Measurements from ENCODE around the gene CHKA.

Gene CHKA

DNA sequence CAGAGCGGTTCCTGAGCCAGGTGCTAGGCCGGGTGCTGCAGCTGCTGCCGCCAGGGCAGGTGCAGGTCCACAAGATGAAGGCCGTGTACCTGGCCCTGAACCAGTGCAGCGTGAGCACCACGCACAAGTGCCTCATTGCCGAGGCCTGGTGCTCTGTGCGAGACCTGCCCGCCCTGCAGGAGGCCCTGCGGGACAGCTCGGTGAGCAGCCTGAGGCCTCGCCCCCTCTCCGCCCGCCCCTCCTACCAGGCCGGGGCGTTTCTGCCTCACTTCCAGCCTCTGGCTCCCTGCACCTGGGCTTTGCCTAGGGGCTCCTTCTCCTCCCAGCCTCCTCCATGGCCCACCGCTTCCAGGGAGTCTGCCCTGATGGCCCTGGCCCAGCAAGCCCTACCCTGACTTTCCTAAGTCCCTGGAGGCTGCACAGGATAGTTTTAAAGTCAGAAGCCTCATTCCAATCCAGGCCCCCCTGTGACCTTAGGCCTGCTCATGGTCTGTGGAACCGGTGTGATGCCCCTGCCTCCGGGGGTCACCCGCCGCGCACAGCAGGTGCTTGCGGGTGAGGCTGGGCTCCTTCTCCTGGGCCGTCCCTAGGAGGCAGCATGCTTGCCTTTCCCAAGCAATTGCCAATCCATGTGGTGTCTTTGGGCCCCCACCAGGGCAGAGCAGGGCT lies 76.9 kb downstream of the CHKA start:
- peak; percentile 62 for DNase-seq (ENCODE audit: low spot score)

DNA sequence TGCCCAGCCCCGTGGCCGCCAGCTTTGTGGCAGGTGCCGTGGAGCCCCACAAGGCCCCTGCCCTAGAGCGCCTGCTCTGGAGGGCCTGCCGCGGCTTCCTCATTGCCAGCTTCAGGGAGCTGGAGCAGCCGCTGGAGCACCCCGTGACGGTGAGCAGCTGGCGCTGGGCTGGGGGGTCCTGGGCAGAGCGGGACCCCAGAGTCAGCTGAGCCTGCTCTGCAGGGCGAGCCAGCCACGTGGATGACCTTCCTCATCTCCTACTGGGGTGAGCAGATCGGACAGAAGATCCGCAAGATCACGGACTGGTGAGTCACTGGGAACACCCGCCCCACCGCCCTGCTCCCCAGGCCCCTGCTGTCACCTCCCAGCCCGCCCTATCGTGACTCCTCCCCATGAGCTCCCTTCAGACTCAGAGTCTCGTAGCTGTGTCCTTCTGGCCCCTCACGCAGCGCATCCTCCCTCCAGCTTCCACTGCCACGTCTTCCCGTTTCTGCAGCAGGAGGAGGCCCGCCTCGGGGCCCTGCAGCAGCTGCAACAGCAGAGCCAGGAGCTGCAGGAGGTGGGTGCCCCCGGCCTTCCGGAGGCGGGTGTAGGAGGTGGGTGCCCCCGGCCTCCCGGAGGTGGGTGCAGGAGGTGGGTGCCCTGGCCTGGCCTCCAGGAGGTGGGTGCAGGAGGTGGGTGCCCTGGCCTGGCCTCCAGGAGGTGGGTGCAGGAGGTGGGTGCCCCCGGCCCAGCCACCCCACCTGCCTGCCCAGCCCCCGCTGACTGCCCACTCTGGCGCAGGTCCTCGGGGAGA lies 77.6 kb downstream of the CHKA start:
- DNase-seq (ENCODE audit: low spot score), result no peak

DNA sequence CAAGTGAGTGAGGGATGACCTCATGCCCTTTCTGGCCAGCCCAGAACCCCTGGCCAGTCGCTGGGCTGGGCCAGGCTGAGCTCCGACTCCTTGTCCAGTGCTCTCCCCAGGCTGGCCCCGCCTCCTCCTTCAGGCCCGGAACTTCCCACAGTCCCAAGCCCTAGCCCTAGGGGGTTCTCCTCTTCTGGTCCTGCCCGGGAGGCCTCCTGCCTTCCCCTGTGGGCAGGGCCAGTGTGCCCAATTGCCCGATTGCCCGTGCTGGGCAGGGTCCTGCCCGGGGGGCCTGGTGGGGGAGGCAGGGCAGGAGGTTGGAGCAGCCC lies 78.2 kb downstream of the CHKA start:
- DNase-seq (ENCODE audit: low spot score), result no peak

DNA sequence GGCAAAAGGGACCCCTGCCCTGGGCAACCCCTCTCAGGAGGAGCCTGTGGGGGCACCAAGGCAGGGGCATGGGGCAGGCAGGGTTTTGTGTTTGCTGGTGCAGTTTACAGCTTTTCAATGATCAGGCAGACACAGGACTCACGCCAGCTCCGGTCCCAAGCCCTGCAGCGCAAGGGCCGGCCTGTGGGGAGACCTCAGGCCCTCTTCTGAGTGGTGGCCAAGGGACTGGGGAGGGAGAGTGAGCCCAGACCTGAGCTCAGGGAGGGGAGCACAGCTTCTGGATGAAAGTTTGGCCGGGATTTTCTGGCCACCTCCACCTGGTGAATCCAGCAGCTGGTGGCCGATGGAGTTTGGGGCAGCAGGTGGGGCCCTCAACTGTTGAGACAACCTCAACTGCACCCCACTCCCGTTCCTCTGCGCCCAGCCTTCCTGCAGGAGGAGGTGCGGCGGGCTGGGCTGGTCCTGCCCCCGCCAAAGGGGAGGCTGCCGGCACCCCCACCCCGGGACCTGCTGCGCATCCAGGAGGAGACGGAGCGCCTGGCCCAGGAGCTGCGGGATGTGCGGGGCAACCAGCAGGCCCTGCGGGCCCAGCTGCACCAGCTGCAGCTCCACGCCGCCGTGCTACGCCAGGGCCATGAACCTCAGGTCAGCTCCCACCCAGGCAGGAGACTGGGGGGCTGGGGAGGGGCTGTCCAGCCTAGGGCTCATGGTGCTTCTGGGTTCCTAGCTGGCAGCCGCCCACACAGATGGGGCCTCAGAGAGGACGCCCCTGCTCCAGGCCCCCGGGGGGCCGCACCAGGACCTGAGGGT lies 78.8 kb downstream of the CHKA start:
- no peak for DNase-seq (ENCODE audit: low spot score)

DNA sequence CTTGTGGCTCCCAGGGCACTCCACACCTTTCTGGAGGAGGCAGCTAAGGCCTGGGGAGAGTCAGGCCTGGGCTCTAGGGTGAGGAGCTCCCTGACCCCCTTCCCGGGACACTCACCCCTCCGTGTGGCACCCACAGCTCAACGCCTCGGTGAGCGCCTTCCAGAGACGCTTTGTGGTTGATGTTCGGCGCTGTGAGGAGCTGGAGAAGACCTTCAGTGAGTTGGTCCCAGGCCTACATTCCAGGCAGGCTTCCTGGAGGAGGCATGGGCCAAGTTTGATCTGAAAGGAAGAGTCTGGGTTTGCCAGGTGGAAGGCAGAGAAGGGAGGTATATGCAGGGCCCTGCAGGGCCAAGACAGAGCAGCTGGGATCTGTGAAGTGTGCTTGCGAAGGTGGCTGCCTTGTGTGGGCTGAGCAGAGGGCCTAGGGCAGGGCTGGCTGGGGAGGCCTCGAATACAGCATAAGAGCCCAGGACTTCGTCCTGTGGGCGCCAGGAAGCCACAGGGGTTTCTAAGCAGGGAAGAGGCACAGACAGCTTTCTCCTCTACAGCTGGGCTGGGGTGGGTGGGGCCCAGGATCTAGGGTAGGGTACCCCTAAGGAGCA lies 79.5 kb downstream of the CHKA start:
- DNase-seq (ENCODE audit: low spot score), result no peak

DNA sequence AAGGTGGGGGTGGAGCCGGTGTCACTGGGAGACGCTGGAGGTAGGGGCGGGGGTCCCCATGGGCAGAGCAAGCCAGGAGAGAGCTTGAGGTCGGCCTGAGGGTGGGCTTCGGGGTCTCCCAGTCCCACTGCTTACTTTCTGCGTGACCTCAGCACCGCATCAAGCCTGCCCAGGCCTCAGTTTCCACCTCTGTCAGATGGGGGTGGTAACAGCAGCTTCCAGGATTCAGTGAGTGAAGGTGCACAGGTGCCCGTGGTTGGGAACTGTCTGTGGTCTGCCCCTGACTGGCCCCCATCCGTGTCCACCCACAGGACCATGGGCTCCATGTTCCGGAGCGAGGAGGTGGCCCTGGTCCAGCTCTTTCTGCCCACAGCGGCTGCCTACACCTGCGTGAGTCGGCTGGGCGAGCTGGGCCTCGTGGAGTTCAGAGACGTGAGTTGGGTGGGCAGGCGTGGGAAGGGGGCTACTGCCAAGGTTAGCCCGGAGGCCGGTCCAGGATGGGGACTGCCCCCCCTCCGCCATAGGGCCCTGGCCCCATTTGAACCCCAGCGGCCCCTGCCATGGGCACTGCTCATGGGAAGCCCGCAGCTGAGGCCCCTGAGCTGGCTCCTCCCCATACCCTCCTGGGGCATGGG lies 80.1 kb downstream of the CHKA start:
- no peak for DNase-seq (ENCODE audit: low spot score)

DNA sequence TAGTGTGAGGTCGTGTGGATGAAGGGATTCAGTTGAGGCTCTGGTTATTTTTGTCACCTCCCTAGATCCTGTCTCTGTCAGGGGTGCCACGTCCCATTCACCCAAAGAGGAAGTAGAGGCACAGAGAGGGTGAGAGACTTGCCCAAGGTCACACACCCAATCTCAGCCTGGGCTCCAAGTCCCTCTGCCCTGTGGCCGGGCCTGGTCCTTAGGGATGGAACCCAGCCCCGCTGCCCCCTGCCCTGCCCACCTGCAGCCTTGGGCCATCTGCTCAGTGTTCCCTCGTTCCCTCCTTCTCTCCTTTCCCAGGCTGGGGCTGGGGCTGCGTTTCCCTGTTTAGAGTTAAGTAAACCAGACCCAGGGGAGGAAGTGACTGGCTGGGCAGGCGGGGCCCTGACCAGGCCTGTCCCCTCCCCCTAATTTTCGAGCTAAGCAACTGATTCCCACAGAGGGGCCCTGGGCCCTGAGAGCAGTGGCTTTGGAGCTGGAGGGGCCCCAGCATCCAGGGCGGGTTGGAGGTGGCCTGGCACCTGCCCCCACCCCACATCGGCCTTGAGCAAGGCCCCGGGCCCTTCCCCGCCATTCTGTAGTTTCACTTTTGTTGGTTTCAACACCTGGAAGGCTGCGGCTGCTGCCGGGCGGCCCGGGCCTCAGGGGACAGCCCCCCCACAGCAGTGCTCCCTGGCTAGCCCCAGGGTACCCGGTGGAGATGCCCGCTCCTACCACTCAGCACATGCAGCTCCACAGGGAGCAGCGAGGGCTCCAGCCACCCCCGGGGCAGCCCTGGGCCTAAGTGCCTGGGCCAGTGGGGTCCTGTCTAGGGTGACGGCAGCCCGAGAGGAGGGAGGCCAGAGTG lies 80.9 kb downstream of the CHKA start:
- peak; percentile 77 for DNase-seq (ENCODE audit: low spot score)

DNA sequence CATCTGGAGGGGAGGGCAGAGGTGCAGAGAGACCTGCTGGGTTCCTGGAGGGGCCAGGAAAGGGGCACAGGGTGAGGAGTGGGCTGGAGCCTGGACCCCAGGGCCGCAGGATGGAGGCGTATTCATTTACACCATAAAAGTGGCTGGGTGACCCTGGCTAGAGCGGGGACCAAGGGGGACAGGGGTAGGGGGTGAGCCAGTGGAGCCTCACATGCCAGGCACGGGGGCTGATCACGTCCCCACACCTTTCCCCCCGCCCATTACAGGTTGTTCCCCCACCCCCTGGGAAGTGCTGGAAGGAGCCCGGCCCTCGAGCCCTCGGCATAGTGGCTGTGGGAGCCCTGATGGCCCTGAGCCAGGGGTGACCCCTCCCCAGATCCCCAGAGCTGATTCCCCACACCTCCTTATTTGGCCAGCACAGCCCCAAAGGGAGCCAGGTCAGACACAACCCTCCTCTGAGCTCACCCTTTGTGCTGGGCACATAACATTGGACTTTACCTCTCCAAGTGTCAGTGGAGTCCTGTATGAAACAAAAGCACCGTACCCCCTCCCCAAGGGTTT lies 81.6 kb downstream of the CHKA start:
- no peak for DNase-seq (ENCODE audit: low spot score)

DNA sequence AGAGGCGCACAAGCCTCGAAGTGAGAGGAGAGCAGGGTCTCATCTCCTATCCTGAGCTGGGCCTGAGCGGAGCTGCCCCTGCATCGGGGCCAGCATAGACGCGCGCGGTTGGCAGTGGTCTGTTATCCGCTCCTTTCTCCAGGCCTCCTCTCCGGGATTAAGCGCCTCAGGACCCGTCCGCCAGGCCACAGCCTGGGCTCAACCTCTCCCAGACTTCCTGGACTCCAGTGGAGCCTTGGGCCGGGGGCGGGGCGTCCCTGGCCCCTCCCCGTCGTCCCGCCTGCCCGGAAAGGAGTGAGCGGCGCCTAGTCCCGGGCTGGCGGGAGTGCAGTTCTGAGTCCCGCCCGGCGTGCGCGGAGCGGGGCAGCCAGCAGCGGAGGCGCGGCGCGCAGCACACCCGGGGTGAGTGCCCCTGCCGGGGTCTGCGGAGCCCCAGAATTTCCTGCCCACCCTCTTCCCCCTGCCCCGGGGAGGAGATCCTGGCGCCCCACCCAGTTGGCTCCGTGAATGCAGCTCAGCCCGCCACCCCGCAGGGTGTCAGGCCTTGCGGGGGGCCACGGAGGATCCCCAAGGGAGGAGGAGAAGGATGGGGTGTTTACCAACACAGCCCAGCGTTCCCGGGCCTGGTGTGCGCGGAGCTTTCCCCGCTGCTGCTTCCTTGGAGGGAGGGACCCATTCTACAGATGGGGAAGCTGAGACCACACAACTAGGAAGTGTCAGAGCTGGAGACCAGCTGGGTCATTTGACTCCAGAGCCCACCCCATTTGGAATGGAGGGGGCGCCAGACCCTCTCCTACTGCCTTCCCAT lies 82.3 kb downstream of the CHKA start, which contains the start of gene TCIRG1:
Gene TCIRG1, plus strand, starts transcription at position 308 of the 808 bp plus-strand sequence. CDS start 2,247 bp downstream, outside the sequence.
- peak; percentile 95 for DNase-seq (ENCODE audit: low spot score)

DNA sequence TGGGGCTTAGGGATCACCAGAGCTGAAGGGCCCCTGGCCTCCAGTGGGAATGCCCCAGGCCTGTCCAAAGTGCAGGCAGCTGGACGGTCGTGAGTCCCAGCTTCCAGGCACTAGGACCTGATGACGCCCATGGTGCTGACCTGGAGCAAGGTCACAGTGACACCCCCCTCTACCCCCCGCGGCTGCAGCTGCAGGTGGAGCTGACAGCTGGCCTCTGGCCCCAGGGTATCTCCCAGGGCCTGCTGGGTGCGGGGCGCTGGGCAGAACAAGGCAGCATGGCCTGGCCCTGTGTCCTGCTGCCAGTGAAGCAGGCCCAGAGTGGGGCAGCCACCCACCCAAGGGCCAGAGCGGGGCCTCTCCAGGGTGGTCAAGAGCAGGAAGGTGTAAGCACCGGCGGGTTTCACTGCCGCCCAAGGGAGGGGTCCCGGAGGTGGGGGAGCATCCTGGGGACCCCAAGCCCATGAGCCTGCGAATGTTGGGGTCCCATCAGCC lies 82.9 kb downstream of the CHKA start:
- no peak for DNase-seq (ENCODE audit: low spot score)

DNA sequence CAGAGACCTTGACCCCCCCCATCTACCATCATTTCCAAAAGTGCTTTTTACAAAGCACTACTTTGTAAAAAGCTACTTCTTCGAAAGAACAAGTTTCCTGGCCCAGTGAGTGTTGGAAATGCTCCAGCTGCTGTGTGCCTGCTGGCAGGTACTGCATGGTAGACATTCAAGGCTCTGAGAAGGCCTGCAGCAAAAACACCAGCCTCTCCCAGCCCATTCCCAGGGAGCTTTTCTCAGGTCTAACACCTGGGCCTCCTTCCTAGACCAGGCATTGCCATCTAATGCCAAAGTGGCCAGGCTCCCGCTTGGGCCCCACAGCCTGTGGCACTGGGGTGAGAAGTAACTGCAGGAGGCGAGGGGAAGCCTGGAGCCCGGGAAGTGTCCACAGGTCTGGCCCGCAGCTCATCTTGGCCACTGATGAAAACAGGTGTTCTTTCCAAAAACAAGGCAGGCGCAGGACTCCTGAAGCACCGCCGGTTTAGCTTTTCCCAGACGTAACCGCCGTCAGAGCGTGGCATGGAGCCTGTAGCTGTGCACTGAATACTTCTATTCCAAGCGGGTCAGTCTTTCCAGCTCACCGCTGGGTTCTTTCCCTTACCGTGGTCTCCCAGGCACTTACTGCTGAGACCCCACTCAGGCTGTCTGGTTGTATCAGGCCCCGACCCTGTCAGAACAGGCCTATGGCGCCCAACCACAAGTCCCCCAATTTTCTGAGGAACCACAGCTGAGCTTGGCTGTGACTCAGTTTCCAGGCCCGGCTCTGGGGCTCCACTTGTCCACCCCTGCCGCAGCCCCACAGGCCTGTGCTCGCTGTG lies 83.6 kb downstream of the CHKA start:
- no peak for DNase-seq (ENCODE audit: low spot score)

DNA sequence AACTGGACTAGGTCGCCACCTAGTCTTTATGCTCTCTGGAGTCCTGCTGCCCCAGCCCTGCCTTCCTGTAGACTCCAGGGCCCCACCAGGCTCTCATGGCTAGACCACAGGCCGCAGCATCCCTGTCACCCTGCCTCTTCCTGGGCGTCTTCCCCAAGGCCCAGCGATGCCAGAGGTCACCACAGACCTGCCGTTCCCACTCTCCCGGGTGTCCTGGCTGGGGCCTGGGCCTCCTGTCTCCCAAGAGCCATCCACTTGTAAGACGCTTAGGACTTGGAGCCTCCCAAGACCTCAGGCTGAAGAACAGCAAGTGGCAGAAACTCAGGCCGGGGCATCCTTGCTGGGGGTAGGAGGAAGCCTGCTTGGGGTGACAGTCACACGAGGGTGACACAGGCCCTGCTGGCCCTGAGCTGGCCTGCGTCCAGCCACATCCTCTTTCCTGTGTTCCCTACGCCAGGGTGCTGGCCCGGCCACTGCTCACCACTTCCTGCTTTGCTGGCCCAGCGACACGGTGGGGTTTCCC lies 84.4 kb downstream of the CHKA start:
- DNase-seq (ENCODE audit: low spot score), result no peak

DNA sequence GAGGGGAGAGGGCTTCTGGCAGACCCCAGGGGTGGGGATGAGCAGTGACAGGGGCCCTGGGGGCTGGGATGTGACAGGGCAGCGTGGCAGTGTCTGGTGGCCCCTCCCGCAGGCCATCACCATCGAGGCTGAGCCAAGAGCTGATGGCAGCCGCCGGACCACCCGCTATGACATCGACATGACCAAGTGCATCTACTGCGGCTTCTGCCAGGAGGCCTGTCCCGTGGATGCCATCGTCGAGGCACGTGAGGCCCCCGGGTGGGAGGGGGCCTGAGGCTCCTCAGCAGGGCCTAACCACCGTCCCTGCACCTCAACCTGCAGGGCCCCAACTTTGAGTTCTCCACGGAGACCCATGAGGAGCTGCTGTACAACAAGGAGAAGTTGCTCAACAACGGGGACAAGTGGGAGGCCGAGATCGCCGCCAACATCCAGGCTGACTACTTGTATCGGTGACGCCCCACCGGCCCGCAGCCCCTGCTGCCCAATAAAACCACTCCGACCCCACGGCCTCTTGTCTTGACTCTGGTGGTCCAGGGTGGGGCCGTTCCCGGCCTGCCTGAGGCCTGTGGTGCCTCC lies 85.0 kb downstream of the CHKA start:
- DNase-seq (ENCODE audit: low spot score), result no peak

DNA sequence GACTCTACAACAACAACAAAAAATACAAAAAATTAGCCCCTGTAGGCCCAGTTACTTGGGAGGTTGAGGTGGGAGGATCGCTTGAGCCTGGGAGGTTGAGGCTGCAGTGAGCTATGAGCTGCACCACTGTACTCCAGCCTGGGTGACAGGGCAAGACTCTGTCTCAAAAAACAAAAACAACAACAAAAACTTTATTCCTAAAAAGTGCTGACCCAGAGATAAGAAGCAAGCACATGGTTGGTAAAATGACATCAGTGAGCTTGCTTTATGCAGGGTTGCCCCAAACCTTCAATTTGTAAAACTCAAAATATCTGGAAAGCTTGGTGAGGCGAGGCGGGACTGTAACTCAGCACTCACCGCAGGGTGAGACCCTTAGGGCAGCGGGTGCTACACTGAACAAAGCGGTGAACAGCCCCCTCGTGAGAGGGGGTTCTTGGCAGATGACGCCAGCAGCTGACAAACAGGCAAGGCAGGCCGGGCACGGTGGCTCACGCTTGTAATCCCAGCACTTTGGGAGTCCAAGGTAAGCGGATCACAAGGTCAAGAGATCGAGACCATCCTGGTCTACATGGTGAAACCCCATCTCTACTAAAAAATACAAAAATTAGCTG lies 85.8 kb downstream of the CHKA start:
- DNase-seq (ENCODE audit: low spot score), result no peak

DNA sequence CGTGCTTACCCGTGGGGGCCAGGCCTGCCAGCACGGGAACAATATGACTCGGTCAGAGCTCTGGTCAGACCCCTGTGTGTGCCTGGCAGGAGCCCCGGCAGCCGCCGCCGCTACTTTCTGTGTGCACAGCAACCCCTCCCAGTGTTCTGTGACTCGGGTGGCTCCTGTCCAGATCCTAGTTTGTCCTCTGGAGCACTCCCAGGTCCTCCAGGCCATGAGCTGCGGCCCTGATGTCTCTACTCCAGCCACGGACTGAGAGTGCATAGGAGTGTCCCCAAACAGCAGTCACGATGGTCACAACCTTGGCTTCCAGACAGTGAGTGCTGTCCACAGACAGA lies 87.5 kb downstream of the CHKA start:
- no peak for DNase-seq (ENCODE audit: low spot score)

DNA sequence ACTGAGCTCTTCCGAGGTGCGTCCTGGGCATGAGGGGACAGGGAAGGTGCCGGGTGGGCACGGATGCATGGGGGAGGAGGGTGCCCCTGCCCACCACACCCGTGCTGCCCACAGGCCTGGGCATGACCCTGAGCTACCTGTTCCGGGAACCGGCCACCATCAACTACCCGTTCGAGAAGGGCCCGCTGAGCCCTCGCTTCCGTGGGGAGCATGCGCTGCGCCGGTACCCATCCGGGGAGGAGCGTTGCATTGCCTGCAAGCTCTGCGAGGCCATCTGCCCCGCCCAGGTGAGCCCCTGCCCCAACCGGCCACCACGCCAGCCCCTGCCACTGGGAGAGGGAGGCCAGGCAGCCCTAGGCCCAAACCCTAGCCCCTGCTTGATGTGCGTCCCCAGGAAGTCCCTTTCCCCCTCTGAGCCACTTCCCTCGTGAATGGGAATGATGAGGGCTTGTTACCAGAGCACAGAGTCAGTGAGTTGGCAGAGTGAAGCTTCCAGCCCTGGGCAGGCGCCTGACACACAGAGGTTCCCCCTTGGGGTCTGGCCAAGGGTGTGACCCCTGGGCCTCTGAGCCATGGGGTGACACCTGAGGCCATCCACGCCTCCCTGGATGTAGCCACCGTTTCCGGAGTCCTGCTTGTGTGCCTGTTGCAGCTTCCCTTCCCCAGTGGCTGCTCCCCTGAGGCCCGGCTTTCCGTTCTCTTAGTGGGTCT lies 88.0 kb downstream of the CHKA start:
- DNase-seq (ENCODE audit: low spot score), result no peak

DNA sequence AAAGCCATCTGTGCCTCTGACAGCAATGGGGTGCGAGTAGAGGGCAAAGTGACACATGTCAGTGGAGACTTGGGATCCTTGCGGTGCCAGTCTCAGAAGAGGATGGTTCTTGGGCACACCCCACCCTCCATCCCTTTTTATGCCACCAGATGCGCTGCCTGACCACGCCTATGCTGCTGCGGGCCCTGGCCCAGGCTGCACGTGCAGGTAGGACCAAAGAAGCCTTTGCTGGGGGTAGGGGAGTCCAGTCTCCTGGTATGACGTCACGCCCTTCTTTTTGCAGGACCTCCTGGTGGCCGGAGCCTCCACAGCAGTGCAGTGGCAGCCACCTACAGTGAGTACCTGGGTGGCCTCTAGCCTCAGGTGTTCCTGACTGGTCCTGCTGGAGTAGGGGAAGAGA lies 89.2 kb downstream of the CHKA start:
- no peak for DNase-seq (ENCODE audit: low spot score)
